ENCODE results near the gene CYCS.
"Not testable (repeated sequence)": the region's sequence is repeated elsewhere in the genome, so short reads cannot be mapped to it uniquely, and the experiment has no call there.

The CYCS gene

DNA sequence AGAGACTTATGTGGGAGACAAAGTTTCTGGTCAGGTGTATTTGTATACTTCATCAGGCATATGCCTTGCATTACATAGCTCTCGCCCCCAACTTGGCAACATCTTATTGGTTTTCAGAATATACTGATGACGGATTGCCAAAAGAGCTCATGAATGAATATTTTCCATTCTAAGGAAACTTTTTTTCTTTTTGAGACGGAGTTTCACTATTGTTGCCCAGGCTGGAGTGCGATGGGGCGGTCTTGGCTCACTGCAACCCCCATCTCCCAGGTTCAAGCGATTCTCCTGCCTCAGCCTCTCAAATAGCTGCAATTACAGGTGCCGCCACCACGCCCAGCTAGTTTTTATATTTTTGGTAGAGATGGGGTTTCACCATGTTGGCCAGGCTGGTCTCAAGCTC is 6.0 kb downstream of the CYCS start:
- no peak for DNase-seq (ENCODE audit: extremely low read depth in 1 of 2, low read depth in 1 of 2)

DNA sequence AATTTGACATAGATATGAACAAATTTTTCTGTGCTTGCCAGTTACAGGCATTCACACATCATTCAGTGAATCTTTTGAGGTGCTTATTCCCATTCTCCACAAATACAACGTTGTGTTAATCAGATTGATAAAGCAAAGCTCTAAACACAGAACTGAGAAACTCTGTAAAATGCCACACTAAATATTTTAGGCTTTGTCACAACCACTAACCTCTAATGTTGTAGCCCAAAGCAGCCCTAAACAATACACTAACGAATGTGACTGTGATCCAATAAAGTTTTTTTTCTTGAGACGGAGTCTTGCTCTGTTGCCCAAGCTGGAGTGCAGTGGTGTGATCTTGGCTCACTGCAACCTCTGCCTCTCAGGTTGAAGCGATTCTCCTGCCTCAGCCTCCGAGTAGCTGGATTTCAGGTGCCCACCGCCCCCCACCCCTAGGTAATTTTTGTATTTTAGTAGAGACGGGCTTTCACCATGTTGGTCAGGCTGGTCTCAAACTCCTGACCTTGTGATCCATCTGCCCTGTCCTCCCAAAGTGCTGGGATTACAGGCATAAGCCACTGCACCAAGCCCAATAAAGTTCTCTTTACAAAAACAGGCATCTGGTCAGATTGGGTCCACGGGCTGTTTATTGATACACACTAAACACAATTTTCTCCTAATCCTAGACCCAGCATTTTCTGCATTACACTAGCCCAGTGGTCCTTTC is 6.9 kb downstream of the CYCS start:
- DNase-seq (ENCODE audit: extremely low read depth in 1 of 2, low read depth in 1 of 2) = no peak

DNA sequence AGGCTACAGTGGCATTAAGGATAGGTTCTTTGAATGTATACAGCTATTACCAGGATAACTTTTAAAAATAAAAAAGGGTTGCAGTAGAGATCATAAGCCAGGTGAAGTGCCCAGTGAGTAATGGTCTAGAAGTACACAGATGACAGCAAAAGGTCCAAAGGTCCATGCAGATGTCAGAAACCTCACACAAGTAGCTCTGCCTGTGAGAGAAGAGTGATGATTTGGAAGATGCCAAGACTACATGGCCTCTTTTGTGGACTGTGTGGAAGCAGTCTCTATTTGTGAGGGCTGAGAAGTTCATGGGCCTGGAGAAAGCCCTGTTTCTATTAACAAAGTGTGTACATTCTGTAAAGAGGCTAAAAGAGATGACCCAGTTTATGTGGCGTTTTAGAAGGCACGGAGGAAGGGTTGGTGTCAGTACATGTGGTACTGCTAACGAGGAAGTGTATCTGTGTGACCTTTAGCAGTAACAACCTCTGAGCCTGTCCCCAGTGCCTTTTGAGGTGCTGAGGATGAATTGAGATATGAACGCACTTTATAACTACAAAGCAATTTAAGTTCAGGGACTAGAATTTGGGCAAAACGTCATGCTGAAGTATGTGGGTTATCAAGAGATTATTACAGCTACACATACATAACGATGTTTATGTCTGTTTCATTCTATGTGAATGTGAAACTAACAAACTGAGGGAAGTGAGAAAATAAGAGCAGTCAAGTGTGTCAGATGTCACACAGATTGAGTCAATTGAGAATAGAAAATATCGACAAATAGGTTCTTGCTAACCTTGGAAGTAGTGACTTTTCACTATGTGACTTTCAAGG is 7.6 kb downstream of the CYCS start:
- DNase-seq (ENCODE audit: extremely low read depth in 1 of 2, low read depth in 1 of 2) = no peak

DNA sequence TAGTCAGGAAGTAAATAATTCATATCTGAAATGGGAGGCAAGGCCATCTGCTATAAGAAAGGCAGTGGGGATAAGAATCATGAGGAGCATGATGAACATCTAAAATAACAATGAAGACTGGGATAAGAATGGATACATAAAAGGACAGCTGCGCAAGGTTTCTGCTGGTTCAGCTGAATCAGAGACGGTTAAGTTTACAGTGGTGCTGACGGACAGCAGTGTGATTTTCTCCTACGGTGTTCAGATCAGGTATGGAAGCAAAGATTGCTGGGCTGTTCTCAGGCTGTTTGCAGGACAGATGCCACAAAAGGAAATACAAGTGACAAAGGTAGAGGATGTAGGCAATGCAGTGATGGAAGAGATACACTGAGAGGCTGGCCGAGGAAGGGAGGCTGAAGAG is 8.4 kb downstream of the CYCS start:
- DNase-seq (ENCODE audit: extremely low read depth in 1 of 2, low read depth in 1 of 2) = no peak

DNA sequence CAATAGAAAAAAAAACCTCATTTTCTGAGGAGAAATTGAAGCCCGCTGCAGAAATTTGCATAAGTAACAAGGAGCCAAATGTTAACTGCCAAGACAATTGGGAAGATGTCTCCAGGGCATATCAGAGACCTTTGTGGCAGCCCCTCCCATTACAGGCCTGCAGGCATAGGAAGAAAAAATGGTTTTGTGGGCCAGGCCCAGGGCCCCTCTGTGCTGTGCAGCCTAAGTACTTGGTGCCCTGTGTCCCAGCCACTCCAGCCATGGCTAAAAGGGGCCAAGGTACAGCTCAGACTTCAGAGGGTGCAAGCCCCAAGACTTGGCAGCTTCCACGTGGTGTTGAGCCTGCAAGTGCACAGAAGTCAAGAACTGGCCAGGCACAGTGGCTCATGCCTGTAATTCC is 14.5 kb downstream of the CYCS start:
- not testable (repeated sequence) for DNase-seq (ENCODE audit: extremely low read depth in 1 of 2, low read depth in 1 of 2)

DNA sequence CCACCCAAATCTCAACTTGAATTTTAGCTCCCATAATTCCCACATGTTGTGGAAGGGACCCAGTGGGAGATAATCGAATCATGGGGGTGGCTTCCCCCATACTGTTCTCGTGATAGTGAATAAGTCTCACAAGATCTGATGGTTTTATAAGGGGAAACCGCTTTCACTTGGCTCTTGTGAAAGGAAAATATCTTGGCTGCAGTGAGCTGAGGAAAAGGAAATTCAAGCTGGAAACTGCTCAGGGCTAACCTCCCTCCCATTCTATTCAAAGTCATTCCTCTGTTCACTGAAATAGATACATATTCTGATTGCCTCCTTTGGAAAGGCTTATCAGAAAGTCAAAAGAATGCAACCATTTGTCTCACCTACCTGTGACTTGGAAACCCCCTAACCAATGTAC is 15.8 kb downstream of the CYCS start:
- DNase-seq (ENCODE audit: extremely low read depth in 1 of 2, low read depth in 1 of 2) = no peak

DNA sequence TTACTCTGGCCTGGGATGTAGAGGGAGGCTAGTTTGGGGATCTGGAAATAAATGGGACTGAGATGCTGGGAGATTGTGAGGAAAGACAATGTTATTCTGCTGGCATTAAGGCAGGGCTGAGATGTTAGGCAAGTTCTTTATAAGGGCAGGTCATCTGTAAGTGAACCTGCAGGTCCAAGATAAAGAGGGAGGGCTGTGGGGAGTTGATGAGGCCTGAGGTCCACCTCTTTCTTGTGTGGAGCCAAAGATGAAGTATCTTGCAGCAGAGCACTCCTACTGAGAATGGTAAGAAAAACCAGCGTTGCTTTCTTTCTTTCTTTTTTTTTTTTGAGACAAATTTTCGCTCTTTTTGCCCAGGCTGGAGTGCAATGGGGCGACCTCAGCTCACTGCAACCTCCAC is 19.1 kb downstream of the CYCS start:
- DNase-seq (ENCODE audit: extremely low read depth in 1 of 2, low read depth in 1 of 2) = no peak

DNA sequence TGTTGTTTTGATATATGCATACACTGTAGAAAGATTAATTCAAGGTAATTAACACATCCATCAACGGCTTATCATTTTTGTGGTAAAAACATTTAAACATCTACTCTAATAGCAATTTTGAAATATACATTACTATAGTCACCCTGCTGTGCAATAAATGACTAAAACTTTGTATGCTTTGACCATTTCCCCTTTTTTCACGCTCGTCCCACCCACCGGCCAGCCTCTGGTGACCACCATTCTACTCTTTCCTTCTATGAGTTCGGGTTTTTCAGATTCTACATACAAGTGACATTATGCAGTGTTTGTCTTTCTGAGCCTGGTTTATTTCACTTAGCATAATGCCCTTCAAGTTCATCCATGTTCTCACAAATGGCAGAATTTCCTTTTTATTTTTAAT is 21.3 kb downstream of the CYCS start:
- no peak for DNase-seq (ENCODE audit: extremely low read depth in 1 of 2, low read depth in 1 of 2)

DNA sequence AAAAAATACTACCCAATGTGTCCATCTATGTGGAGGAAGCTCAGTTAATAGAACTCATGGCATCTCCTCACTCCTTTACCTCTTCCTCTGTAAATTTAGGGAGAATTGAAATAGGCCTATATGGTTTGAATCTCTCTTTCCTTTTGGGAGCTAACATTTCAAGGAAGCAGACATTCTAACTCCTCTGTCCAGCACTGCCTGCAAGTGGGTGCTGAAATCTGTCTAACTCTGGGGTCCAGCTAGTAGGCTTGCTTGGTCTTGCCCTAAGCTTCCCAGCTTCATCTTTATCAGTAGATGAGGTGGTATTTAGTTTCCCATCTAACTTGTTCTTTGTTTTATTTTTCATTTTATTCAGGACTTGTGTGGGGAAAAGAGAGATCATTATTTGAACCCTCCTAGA is 23.2 kb downstream of the CYCS start:
- no peak for DNase-seq (ENCODE audit: extremely low read depth in 1 of 2, low read depth in 1 of 2)

DNA sequence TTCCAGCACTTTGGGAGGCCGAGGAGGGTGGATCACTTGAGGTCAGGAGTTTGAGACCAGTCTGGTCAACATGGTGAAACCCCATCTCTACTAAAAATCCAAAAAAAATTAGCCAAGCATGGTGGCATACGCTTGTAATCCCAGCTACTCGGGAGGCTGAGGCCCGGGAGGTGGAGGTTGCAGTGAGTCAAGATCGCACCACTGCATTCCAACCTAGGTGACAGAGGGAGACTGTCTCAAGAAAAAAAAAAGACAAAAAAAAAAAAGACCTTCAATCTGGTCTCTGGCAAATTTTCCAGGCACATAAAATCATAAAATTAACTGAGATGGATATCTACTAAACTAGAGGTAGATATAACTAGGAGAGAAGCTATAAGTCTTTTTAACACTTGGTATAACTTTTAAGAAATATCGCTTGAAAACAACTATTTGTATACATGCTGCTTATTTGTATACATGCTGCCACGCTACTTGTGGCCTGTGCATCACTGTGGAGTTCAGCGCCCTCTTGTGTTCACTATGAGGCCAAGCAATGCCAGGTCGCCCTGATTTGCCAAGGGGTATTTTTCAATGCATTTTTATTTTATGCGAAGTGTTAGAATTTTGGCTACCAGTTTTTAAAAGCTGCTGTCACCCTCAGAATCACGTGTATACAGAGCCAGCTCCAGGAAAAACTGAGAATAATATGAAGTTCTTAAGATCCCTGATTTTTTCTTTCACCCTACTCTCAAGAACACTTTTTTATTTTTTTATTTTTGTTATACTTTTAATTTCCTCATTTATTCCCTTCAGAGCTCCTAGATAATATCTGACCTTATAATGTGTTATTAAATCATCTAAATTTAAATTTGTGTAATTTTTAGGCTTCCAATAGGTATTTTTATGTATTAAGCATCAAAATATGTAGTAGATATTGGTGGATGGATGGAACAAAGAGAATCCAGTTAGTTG is 26.7 kb downstream of the CYCS start:
- peak; percentile 9 to 30 for DNase-seq (ENCODE audit: extremely low read depth in 1 of 2, low read depth in 1 of 2)

DNA sequence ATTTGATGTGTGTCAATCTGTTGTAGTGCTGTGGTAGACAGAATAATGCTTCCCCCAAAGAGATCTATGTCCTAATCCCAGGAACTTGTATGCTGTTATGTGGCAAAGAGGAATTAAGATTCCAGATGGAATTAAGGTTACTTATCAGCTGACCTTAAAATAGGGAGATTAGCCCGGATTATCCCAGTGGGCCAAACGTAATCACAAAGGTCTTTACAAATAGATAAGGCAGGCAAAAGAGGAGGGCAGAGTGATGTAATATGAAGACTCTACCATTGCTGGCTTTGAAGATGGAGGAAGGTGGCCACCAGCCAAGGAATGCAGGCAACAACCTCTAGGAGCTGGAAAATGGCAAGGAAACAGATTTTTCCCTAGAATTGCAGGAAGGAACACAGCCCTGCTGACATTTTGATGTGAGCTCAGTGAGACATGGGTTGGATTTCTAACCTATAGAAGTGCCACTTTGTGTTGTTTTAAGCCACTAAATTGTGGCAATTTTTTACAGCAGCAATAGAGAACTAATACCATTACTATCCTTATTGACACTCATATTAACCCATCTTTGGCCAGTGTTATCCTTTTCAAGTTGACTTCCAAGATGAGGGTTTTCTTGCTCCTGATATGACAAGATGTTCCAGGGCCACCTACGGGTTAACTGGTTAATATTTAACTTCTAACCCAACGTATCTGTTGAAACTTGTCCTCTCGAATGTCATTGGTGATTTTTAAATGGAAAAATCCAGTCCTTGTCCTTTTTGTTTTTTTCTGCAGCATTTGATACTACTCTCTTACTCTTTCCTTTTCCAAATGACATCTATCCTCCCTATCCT is 29.3 kb downstream of the CYCS start:
- DNase-seq (ENCODE audit: extremely low read depth in 1 of 2, low read depth in 1 of 2) = no peak

DNA sequence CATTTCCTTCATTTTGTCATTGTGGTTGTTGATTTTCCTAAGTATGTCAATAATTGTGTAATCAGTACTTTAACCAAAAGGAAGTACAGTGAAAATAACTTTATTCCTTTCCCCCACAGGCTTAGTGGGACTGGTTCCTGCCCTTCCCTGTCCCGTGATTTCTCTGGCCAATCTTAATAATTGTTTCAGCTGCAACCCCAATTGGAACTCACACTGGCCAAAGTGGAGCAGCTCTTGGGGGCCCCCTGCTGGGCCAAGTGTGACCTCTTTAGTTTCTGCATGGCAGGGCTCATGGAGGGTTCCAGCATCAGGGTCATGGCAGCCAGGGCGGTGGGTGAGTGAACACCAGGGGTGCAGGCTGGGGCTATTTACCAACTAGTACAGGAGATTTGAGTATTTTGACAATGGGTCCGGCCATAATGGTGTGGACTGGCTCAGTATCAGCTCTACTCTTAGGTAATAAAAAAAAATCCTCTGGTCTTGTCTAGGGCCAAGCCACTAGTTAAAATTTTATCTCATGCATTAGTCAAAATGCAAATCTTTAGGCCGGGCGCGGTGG is 31.7 kb downstream of the CYCS start:
- peak; percentile 20 to 67 for DNase-seq (ENCODE audit: extremely low read depth in 1 of 2, low read depth in 1 of 2)

DNA sequence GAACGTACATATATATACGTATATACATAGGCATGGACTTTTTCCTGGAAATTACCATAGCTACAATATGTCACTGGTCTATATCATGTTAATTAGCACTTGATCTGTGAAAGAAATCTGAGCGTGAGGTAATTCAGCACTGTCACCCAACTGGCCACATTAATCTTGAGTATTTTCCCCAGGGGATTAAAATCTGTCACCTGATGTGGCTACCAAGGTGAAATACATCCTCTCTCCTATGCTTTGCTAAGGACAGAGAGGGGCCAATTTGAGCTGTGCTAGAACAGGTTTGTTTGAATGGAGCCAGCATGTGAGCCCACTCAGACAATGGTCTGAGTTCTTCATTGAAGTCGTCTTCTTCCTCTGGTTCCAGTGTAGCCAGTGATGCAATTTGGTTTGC is 33.3 kb downstream of the CYCS start:
- DNase-seq (ENCODE audit: extremely low read depth in 1 of 2, low read depth in 1 of 2) = no peak

DNA sequence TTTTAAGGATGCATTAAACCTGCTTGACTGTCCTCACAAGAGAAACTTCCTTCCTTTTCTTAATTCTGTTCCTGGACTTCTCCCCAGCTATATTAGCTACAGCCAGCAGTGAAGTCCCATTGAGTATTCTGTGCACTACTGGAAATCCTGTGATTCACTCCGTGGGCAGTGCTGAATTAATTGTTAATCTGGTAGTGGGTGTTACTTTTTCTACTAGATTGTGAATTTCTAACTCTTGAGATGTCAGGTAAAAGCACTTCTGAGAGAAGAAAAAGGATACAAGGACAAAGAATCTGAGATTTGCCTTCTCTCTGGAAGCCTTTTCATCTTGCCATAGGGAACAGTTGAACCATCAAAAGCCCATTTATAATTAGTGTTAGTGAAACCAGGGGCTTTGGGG is 33.9 kb downstream of the CYCS start:
- DNase-seq (ENCODE audit: extremely low read depth in 1 of 2, low read depth in 1 of 2) = no peak

DNA sequence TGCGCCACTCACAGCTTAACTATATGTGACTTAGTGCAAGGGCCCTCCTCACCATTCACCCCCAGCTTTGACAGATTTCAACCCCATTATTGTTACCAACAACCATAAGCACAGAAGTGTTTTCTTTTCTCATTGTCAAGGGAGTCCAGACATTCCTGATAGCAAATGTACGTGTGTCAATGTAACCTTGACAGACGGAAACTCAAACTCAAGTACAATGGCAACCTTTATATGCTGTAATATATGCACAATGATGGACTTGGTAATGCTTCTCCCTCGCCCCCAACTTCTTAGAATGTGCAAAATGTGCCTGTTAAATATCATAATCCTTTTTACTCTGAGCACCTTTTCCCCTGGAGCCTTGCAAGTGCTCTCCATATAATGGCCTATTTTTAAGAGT is 34.7 kb downstream of the CYCS start:
- DNase-seq (ENCODE audit: extremely low read depth in 1 of 2, low read depth in 1 of 2) = no peak

DNA sequence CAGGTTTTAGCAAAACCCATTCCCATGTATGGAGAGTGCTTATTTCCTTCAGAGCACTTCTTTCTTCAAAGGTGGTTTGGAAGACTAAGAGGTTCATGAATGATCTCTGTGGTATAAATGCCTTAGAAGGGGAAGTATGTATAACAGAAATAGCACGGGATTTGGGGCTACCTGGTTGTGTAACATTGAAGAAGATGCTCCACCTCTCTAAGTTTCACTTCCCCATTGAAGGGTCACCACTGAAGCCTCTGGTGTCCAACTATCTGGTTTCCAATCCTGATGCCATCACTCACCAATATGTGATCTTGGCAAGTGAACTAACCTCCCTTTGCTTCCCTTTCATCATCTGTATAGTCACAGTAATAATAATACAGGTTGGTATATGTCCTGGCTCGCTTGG is 37.2 kb downstream of the CYCS start:
- no peak for DNase-seq (ENCODE audit: extremely low read depth in 1 of 2, low read depth in 1 of 2)

DNA sequence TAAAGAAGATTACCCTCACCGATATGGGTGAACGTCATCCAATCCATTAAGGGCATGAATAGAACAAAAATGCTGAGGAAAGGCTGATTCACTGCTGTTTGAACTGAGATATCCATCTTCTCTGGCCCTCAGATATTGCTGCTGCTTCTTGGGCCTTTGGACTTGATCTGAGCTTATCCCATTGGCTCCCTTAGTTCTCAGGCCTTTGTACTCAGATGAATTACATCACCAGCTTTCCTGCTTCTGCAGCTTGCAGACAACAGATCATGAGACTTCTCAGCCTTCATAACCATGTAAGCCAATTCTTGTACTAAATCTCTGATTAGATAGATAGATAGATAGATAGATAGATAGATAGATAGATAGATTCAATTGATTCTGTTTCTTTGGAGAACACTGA is 40.2 kb downstream of the CYCS start:
- DNase-seq (ENCODE audit: extremely low read depth in 1 of 2, low read depth in 1 of 2) = no peak

DNA sequence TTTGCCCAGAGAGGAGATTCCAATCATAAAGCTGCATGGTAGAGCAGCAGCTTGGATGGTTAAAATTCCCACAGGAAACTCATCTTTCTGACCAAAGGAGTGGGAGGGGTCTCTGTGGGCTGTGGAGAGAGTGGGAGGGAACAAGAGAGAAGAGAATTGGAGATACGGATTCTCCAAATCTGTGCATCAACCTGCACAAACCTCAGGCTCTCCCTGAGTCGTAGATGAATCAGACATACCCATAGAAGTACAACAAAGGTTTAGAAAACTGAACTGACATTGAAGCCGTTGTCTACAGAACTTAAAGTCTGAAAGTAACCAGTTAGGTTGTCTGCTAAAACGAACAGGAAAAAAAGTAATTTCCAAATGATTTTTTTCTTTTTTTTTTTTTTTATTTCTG is 41.9 kb downstream of the CYCS start:
- DNase-seq (ENCODE audit: extremely low read depth in 1 of 2, low read depth in 1 of 2) = no peak

DNA sequence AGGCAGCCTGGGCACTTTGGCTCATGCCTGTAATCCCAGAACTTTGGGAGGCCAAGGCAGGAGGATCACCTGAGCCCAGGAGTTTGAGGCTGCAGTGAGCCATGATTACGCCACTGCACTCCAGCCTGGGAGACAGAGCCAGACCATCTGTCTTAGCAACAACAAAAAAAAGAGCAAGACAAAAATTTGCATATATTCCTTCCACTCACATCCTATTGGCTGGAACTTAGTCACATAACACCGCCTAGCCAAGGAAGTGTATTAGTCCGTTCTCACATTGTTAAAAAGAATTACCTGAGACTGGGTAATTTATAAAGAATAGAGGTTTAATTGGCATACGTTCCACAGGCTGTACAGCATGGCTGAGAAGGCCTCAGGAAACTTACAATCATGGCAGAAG is 43.0 kb downstream of the CYCS start:
- not testable (repeated sequence) for DNase-seq (ENCODE audit: extremely low read depth in 1 of 2, low read depth in 1 of 2)

DNA sequence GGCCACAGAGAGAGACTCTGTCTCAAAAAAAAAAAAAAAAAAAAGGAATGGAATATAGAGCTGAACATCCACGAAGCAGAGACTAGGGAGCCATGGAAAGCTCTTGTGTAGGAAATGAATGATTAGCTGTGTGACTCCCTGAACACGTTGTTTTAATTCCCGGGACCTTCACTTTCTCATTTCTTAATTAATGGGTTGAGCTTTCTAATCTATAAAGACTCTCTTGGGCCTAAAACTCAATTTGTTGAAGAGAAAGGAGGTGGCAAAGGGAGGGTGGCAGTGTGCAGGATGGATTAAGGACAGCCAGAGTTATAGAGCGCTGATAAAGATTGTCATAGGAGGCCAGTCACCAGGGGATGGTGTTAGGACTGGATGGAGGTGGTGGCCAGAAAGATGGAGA is 48.0 kb downstream of the CYCS start:
- DNase-seq (ENCODE audit: extremely low read depth in 1 of 2, low read depth in 1 of 2) = no peak
